Activated naive CD4-positive, alpha-beta T cell treated with anti-CD3 and anti-CD28 coated beads, Interleukin-2, amount 50 U/mL, for 24 hours (primary cell): Measurements from ENCODE around the gene MRPL2.

ENCODE experiments used
- H3K27ac Mint-ChIP-seq: one replicate; pipeline ENCODE4 v1.8.0; 2021; ENCODE audit warnings: mild to moderate bottlenecking, mixed read lengths
- H3K27me3 Mint-ChIP-seq: one replicate; pipeline ENCODE4 v1.8.0; 2021; ENCODE audit warnings: mixed read lengths
- H3K36me3 Mint-ChIP-seq: one replicate; pipeline ENCODE4 v1.8.0; 2021; ENCODE audit warnings: mixed read lengths
- H3K4me1 Mint-ChIP-seq: one replicate; pipeline ENCODE4 v1.8.0; 2021; ENCODE audit warnings: mixed read lengths
- H3K4me3 Mint-ChIP-seq: one replicate; pipeline ENCODE4 v1.8.0; 2021; ENCODE audit warnings: mild to moderate bottlenecking, mixed read lengths
- H3K9me3 Mint-ChIP-seq: one replicate; pipeline ENCODE4 v1.8.0; 2021; ENCODE audit warnings: mixed read lengths

MRPL2 gene

DNA sequence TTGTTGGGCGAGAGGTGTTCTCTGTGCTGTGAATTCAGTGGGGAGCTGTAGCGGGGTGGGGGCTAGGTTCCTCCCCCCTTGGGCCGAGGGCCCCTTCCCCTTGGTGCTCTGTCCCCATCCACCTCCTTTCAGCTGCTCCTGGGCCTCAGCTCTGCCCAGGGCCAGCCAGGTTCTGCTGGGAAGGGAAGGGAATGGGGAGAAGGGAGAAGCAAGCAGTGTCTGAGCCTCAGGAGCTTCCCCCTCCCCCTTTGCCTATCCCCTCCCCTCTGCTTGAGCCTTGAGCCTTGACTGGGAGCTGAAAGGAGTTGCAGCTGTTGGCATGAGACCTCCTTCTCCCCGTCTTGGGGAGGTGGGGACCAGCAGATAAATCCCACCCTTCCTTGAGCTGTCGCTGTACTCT is 38.4 kb downstream of the MRPL2 start:
- no peaks in the 10 kb centered on the region for H3K9me3 Mint-ChIP-seq
- no peaks in the 10 kb centered on the region for H3K27me3 Mint-ChIP-seq
- H3K4me3 Mint-ChIP-seq: peak overlapping the region; percentile 97
- H3K36me3 Mint-ChIP-seq: peaks cover 7% of the 10 kb centered on the region
- H3K27ac Mint-ChIP-seq: peak overlapping the region; percentile 59
- peaks cover 60% of the 10 kb centered on the region for H3K4me1 Mint-ChIP-seq

DNA sequence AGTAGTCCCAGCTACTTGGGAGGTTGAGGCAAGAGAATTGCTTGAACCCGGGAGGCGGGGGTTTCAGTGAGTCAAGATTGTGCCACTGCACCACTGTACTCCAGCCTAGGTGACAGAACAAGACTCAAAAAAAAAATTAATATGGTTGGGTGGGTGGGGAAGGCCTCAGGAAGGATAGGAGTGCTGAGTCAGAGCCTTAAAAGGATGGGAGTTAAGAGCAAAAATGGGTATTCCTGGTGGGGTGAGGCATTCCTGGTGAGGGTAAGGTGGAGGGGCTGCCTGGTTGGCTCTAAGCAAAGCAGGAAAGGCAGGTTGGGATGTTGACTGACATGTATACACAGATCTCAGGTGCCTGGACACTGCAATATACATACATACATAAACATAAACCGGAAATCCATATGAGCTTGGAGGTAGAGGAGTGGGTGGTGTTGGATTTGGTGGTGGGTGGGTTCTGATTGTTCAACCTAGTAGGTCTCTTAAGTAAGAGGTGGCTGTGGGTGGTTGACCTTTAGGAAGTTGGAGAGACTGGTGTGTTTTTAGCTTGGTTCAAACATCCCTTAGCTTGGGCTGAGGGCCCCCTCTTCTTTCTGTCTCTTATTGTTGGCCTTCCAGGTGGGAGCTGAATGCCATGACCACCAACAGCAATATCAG is 39.1 kb downstream of the MRPL2 start:
- Mint-ChIP-seq H3K27me3 (no peaks in the 10 kb centered on the region), H3K4me1 (peaks cover 64% of the 10 kb centered on the region), H3K9me3 (no peaks in the 10 kb centered on the region), H3K36me3 (peaks cover 7% of the 10 kb centered on the region), H3K4me3 (peak overlapping the region; percentile 26), H3K27ac (peak overlapping the region; percentile 84)

DNA sequence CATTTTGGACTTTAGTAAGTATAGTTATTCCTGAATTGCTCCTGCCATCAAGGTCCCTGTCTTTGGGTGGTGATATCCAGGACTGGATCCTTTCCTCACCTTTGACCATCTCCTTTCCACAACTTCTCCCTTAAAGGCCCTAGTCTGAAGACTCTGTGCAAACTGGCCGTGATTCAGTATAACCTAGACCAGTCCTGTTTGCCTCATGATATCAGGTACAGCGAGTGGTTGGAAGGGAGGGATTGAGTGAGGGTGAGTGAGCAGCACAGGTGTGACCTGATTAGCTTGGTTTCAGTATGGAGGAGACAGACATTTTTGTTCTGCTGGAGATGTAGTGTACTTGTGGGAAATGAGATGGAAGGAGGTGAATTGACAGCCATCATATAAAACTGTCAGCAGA is 40.1 kb downstream of the MRPL2 start:
- Mint-ChIP-seq H3K9me3 (no peaks in the 10 kb centered on the region), H3K27ac (peak overlapping the region; percentile 85)

DNA sequence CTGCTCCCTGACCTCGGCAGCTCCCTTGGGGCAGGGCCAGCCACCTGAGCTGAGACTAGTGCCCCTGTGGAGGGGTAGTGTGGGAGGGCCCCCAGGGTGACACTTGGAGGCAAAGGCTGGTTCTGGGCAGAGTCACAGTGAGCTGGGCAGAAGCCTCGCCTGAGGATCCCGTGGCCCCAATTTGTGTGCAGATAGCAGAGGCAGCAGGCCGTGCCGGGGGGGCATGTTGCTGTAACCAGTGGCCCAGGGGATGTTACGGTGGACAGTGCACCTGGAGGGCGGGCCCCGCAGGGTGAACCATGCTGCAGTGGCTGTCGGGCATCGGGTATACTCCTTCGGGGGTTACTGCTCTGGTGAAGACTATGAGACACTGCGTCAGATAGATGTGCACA is 42.3 kb downstream of the MRPL2 start:
- Mint-ChIP-seq H3K27me3 (no peaks in the 10 kb centered on the region), H3K27ac (peak overlapping the region; percentile 35), H3K9me3 (no peaks in the 10 kb centered on the region), H3K4me1 (peaks cover 85% of the 10 kb centered on the region), H3K4me3 (no peak overlapping the region), H3K36me3 (peaks cover 1% of the 10 kb centered on the region)

More for the DNA sequence above, 40.1 kb downstream of the MRPL2 start:
- Mint-ChIP-seq H3K4me1 (peaks cover 66% of the 10 kb centered on the region), H3K27me3 (no peaks in the 10 kb centered on the region), H3K4me3 (peak overlapping the region; percentile 34), H3K36me3 (peaks cover 4% of the 10 kb centered on the region)

DNA sequence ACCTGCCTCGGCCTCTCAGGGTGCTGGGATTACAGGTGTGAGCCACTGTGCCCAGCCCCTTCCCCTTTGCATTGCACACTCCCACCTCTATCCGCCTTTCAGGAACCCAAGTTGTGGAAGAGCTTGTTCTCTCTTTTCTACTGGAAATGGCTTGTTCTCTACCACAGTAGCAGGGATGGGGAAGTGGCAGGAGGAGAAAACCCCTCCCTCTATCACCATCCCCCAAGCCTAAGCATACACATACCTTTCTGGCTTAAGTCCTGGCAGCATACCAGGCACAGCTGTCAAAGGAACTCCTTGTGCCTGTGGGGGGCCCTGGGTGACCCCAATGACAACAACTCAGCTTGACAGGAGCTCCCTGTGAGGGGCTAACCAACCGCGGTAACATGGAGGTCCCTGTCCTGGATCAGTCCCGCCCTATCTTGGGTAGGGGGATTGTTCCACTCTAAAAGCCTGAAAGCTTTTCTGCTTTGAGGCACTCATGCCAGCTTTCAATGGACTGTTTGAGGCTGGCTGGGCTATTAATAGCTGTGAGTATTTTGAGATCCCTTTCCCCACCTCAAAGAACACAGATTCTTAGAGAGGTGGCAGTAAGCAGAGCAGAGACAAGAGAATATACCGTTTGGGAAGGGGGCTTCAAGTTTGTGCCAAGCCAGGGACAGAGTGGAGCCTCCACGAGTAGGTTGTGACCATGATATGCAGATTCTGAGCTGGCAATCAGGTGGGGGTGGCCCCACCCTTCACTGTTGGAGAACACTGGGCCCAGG is 42.9 kb downstream of the MRPL2 start:
- H3K36me3 Mint-ChIP-seq: peaks cover 4% of the 10 kb centered on the region
- H3K27me3 Mint-ChIP-seq: no peaks in the 10 kb centered on the region
- peaks cover 91% of the 10 kb centered on the region for H3K4me1 Mint-ChIP-seq
- H3K4me3 Mint-ChIP-seq: peak overlapping the region; percentile 73
- H3K9me3 Mint-ChIP-seq: no peaks in the 10 kb centered on the region
- peak overlapping the region; percentile 47 for H3K27ac Mint-ChIP-seq

DNA sequence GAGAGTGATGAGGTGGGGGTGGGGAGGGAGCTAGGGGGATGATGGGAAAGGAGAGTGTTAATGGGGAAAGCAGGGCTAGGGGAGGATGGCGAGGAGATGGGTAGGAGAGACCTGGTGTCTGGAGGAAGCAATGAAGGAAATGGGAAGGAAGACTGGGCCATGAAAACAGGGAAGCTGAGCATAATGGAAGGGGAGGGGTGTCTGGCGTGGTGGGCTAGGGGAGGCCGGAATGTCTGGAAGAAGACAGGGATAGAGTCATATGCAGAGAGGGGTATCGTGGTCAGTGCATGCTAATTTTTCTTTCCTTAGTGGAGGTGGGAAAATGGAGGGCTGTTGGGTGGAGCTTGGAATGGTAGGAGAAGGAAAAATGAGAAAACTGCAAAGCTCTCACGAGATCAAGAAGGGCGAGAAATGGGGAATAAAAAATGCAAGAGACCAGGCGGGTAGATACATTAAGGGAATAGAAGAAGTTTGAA is 44.8 kb downstream of the MRPL2 start:
- no peaks in the 10 kb centered on the region for H3K9me3 Mint-ChIP-seq
- peaks cover 4% of the 10 kb centered on the region for H3K36me3 Mint-ChIP-seq
- H3K4me1 Mint-ChIP-seq: peaks cover 81% of the 10 kb centered on the region
- H3K27ac Mint-ChIP-seq: peak overlapping the region; percentile 73
- H3K27me3 Mint-ChIP-seq: no peaks in the 10 kb centered on the region
- peak overlapping the region; percentile 94 for H3K4me3 Mint-ChIP-seq

DNA sequence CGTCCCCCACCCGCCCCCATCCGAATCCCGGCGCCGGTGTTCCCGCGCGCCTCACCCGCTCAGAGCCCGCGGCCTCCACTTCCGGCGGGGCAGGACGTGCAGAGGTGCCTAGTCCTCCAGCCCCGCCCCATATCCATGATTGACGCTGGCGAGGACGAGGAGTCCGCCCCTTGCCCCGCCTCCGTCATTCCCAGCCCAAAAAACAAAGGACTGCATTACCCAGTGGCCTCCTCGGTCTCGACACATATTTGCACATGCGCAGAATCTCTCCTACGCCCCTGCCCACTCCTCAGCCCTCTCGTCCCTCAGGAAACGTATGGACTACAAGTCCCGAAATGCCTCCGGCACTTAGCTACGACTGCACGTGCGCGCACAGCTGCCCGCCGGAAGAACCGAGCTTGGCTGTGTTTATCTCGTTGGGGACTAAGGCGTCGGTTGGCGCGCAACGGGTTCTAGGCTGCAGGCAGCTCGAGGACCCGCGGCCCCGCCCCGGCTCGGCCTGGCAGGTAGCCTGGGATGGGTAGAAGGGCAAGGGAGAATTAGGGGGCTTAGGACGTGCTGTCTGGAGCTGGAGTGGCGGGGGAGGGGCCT is 45.3 kb downstream of the MRPL2 start, which contains the start of the genes KLHDC3 and MEA1:
Gene KLHDC3 (plus strand): TSS at position 407 of the 591 bp plus-strand sequence. CDS start 2,944 bp downstream, outside the sequence.
Gene MEA1 (minus strand): TSS at position 104 of the 591 bp plus-strand sequence. CDS start 133 bp downstream, outside the sequence.
- H3K27ac Mint-ChIP-seq: peak within 1 kb of the TSS; percentile 96
- peaks cover 76% of the 10 kb centered on the region for H3K4me1 Mint-ChIP-seq
- peak within 1 kb of the TSS; percentile 94 for H3K4me3 Mint-ChIP-seq
- H3K36me3 Mint-ChIP-seq: peaks cover 3% of the 10 kb centered on the region
- no peaks in the 10 kb centered on the region for H3K9me3 Mint-ChIP-seq
- H3K27me3 Mint-ChIP-seq: no peaks in the 10 kb centered on the region

DNA sequence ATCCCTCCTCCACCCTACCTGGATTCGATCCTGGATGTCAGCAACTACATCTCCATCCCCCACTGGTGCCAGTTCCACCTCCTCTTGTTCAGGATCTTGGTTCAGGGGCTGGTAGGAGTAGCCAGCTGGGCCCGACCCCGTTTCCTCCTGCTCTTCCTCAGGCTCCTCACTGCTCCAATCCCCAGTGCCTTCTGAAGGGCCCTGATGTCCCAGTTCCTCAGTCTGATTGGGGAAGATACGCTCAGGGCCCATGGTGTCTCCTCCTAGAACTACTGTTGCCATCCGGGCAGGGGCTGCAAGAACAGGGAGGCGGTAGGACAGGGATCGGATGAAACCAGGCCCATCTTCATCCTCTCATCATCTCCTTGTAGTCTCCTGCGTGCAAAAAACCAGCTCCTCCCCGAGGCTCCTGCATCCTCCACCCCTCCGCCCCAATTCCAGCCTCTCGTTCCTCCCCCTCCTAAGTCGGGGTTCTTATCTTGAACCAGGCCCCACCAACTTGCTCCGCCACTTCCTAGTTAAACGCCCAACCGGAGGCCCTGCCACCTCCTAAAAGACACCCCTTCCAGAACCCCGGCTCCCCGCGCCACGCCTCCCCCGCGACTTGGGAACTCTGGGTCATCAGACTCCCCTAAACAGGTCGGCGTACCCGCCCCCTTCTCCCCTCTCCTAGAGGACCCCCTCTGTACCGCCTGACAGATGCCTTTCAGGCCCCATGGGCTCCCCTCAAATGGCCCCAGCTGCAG is 46.0 kb downstream of the MRPL2 start:
- Mint-ChIP-seq H3K9me3 (no peaks in the 10 kb centered on the region), H3K36me3 (peaks cover 3% of the 10 kb centered on the region), H3K4me1 (peaks cover 71% of the 10 kb centered on the region), H3K27me3 (no peaks in the 10 kb centered on the region), H3K27ac (peak overlapping the region; percentile 96), H3K4me3 (peak overlapping the region; percentile 94)

DNA sequence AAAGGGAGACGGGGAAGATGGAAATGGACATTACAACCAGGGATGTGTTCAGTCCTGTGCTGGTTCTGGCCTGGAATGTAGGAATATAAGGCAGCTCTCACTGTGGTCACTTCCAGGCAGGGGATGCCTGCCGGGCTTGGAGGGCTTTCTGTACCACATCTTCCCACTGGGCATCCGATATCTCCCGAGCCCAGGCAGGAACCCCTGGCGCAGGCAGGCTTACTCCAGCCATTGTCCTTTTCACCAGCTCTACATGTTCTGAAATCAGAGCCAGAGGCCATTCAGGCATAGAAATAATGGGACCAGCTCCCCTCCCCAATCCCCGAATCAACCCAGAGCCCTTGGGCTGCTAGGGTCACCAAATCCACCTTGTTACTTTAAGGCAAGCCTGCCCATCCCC is 46.9 kb downstream of the MRPL2 start:
- peak overlapping the region; percentile 96 for H3K27ac Mint-ChIP-seq
- H3K36me3 Mint-ChIP-seq: peaks cover 5% of the 10 kb centered on the region
- H3K9me3 Mint-ChIP-seq: no peaks in the 10 kb centered on the region
- no peaks in the 10 kb centered on the region for H3K27me3 Mint-ChIP-seq
- H3K4me1 Mint-ChIP-seq: peaks cover 63% of the 10 kb centered on the region
- peak overlapping the region; percentile 94 for H3K4me3 Mint-ChIP-seq

DNA sequence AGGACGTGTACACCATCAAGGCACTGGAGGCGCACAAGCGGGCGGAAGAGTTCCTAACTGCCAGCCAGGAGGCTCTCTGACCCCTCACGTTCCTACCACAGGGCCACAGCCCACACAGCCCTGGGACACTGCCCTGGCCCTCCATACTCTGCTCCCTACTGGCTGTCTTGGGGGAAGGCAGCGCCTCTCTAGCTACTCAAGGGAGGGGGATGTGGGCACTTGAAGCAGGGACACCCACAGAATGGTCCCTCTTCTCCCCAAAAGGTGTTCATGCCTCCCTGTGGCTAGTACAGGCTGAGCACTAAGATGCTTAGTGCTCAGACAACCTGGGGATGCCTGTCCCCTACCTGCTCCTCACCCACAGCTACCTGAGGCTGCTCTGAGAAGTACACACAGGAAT is 48.0 kb downstream of the MRPL2 start:
- Mint-ChIP-seq H3K27ac (no peak overlapping the region), H3K27me3 (no peaks in the 10 kb centered on the region), H3K9me3 (no peaks in the 10 kb centered on the region), H3K4me1 (peaks cover 52% of the 10 kb centered on the region), H3K4me3 (no peak overlapping the region), H3K36me3 (peaks cover 6% of the 10 kb centered on the region)

DNA sequence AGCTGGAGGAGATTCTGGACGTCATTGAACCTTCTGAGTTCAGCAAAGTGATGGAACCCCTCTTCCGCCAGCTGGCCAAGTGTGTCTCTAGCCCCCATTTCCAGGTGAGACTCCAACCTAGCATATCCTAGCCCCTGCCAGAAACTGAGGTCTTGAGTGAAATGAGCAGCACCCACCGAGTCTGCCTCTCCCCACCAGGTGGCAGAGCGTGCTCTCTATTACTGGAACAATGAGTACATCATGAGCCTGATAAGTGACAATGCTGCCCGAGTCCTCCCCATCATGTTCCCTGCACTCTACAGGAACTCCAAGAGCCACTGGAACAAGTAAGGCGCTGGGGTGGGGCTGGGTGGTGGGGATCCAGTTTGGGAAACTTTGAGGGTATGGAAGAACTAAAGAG is 50.1 kb downstream of the MRPL2 start:
- H3K4me1 Mint-ChIP-seq: peaks cover 38% of the 10 kb centered on the region
- no peaks in the 10 kb centered on the region for H3K27me3 Mint-ChIP-seq
- H3K27ac Mint-ChIP-seq: no peak overlapping the region
- no peak overlapping the region for H3K4me3 Mint-ChIP-seq
- H3K36me3 Mint-ChIP-seq: peaks cover 6% of the 10 kb centered on the region
- no peaks in the 10 kb centered on the region for H3K9me3 Mint-ChIP-seq

DNA sequence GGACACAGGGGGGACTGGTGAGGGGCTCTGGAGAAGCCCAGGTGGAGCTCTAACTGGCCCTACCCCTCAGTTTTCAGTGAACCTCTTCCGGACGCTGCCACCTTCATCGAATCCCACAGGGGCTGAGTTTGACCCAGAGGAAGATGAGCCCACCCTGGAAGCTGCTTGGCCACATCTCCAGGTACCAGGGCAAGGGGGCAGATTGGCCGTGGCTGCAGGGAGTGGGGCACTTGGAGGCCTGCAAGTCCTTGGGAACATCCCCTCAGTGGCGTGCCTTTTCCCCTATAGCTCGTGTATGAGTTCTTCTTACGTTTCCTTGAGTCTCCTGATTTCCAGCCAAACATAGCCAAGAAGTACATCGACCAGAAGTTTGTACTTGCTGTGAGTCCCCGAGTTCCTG is 52.1 kb downstream of the MRPL2 start:
- H3K27ac Mint-ChIP-seq: no peak overlapping the region
- H3K27me3 Mint-ChIP-seq: no peaks in the 10 kb centered on the region
- peaks cover 18% of the 10 kb centered on the region for H3K4me1 Mint-ChIP-seq
- peaks cover 6% of the 10 kb centered on the region for H3K36me3 Mint-ChIP-seq
- H3K9me3 Mint-ChIP-seq: no peaks in the 10 kb centered on the region
- no peak overlapping the region for H3K4me3 Mint-ChIP-seq

DNA sequence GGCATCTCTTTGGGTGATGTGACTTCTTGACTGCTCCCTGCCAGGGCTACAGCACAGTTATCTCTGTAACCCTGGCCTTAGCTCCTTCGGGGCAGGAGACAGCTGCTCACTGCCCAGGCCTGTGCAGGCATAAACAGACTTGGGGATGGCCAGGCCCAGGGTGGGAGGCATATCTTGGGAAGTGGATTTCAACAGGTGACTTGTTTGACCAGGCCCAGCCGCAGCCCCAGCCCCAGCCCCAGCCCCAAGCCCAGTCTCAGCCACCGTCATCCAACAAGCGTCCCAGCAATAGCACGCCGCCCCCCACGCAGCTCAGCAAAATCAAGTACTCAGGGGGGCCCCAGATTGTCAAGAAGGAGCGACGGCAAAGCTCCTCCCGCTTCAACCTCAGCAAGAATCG is 53.0 kb downstream of the MRPL2 start:
- no peak overlapping the region for H3K4me3 Mint-ChIP-seq
- H3K4me1 Mint-ChIP-seq: peaks cover 10% of the 10 kb centered on the region
- H3K9me3 Mint-ChIP-seq: no peaks in the 10 kb centered on the region
- peaks cover 3% of the 10 kb centered on the region for H3K36me3 Mint-ChIP-seq
- H3K27ac Mint-ChIP-seq: no peak overlapping the region
- no peaks in the 10 kb centered on the region for H3K27me3 Mint-ChIP-seq

DNA sequence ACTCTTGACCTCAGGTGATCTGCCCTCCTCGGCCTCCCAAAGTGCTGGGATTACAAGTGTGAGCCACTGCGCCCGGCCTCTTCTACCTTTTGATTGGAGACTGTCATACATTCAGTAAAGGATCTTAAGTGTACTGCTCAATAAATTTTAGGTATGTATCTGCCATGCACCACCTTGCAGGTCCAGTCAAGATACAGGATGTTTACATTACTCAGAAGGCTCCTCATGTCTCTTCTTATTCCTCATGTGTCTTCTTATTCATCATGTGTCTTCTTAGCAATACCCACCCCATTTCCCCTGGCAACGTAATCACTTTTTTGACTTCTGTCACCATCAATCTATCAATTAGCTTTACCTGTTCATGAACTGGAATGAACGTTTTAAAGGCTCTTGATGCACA is 53.4 kb downstream of the MRPL2 start:
- Mint-ChIP-seq H3K4me1 (peaks cover 10% of the 10 kb centered on the region), H3K36me3 (peaks cover 4% of the 10 kb centered on the region), H3K4me3 (no peak overlapping the region), H3K27me3 (no peaks in the 10 kb centered on the region), H3K27ac (no peak overlapping the region), H3K9me3 (no peaks in the 10 kb centered on the region)
